ENCODE data around the gene FGGY.

The FGGY gene

GRCh38 chr1:59805554-59805953 is 508.7 kb downstream of the FGGY start:
- DNase-seq, result no peak

Measured in stimulated activated naive CD4-positive, alpha-beta T cell (primary cell).